Transverse colon (tissue), 4 donors: ENCODE results near the gene PPME1. TPM values are rescaled to one million over a fixed set of nuclear protein-coding genes. Genes with fewer than 3 reads are reported as not detected.

Experiments used
- DNase-seq: peaks from one replicate; pipeline ENCODE4 v3.0.0-alpha.2; 2019
- H3K27ac ChIP-seq, 4 donors: fragments of 200-600 bp; sonication (generic); 2 replicates each; pipeline ENCODE4 v1.5.1; 2016 to 2018; ENCODE audit warnings: inconsistent platforms in 4 of 4
- H3K27me3 ChIP-seq: fragments of 200-600 bp; sonication (generic); 2 replicates; pipeline ENCODE4 v1.5.1; 2017; ENCODE audit warnings: inconsistent platforms
- H3K36me3 ChIP-seq, 4 donors: fragments of 200-600 bp; sonication (generic); 2 replicates each; pipeline ENCODE4 v1.5.1; 2017 to 2019; ENCODE audit warnings: inconsistent platforms in 4 of 4
- H3K4me1 ChIP-seq, 4 donors: fragments of 200-600 bp; sonication (generic); 2 replicates each; pipeline ENCODE4 v1.5.1; 2017 to 2020; ENCODE audit warnings: inconsistent platforms in 4 of 4
- H3K4me3 ChIP-seq, 4 donors: fragments of 200-600 bp; sonication (generic); 1 replicate in 1 of 4; 2 replicates in 3 of 4; pipeline versions ENCODE4 v1.5.1 to v1.6.1; 2017 to 2019; ENCODE audit warnings: inconsistent platforms in 4 of 4
- H3K9me3 ChIP-seq, 2 donors: fragments of 200-600 bp; sonication (generic); 2 replicates each; pipeline ENCODE4 v1.5.1; 2017 to 2019; ENCODE audit warnings: inconsistent platforms in 2 of 2
- CTCF ChIP-seq, 5 experiments: fragments of 200-600 bp in 3 of 5; fragments of 450-650 bp in 2 of 5; sonication (generic) in 3 of 5; IDR thresholded peaks; 1 replicate in 2 of 5; 2 replicates in 3 of 5; pipeline ENCODE4 v1.5.1; 2016 to 2017; ENCODE audit warnings: antibody characterized with exemption in 5 of 5, inconsistent platforms in 3 of 5, mild to moderate bottlenecking in 2 of 5, moderate library complexity in 1 of 5
- EP300 ChIP-seq: sonication (generic); formaldehyde crosslinking; IDR thresholded peaks from one replicate; pipeline ENCODE4 v1.6.1; 2017; ENCODE audit warnings: antibody characterized with exemption, low read depth
- POLR2A ChIP-seq: fragments of 450-650 bp; IDR thresholded peaks from one replicate; pipeline ENCODE4 v1.6.1; 2016; ENCODE audit warnings: antibody characterized with exemption, mild to moderate bottlenecking, moderate library complexity
- POLR2AphosphoS5 ChIP-seq, 3 donors: sonication (generic); formaldehyde crosslinking; IDR thresholded peaks; one replicate each; pipeline ENCODE4 v1.6.1; 2016; ENCODE audit warnings: antibody characterized with exemption in 3 of 3
- WGBS, 2 donors: methylation state at CpG; one replicate each; pipeline ENCODE4 v1.1.5; 2018; ENCODE audit warnings: low coverage in 1 of 2; 5-methylcytosine and 5-hydroxymethylcytosine counted together
- in situ Hi-C, 4 donors: fragments of 200-750 bp; cut with MboI; loops; one replicate each; pipeline versions ENCODE4 v1.15.0 to v1.15.1; 2017; ENCODE audit warnings: low sequenced_read_pairs in 3 of 4, low pct_ligation_motif_present in 1 of 4, low pct_unique_long_range_greater_than_20kb in 1 of 4
- intact Hi-C: fragments of 100-400 bp; cut with DNase I; formaldehyde crosslinking; loops from one replicate; pipeline ENCODE4 v1.15.1; 2023; ENCODE audit warnings: low total_unique reads
- total RNA-seq, 4 donors: library from RNA; depleted of rRNA; stranded (reverse); fragments of >200 nt; gene quantifications; one replicate each; pipeline ENCODE4 v1.1.0, GENCODE V29; 2016

Gene PPME1
- total RNA-seq, 4 donors from 2014 or later: 21.3 to 33.7 (median 22.4) TPM

GRCh38 chr11:74279256-74279655, 108.2 kb downstream of the PPME1 start:
- Histone ChIP-seq H3K27ac (peak overlapping the region in 3 of 4 donors; percentile 50 to 64 (median 56)), H3K4me1 (peaks cover 0 to 13% (median 4%) of the 10 kb centered on the region in 4 donors), H3K9me3 (no peaks in the 10 kb centered on the region), H3K4me3 (no peak overlapping the region), H3K36me3 (no peaks in the 10 kb centered on the region), H3K27me3 (no peaks in the 10 kb centered on the region)
- no peak for DNase-seq
- TF ChIP-seq EP300: no peak
- no peak for TF ChIP-seq POLR2A
- TF ChIP-seq POLR2AphosphoS5 (IDR thresholded peaks at IDR 0.05): no peak
- no peak for TF ChIP-seq CTCF (IDR thresholded peaks at IDR 0.05)
- intact Hi-C loops (no loop called here), in situ Hi-C loops (loop anchor here in 1 of 4 donors (10.0 kb wide), 1 partner anchor 146 kb away; no protein-coding TSS in a partner anchor)
- WGBS, 2 donors: 60 to 70% methylated on average over 3 to 5 of the region's 5 CpGs

GRCh38 chr11:74280494-74280893, 109.4 kb downstream of the PPME1 start:
- no peak for TF ChIP-seq EP300
- no peak for TF ChIP-seq POLR2AphosphoS5 (IDR thresholded peaks at IDR 0.05)
- TF ChIP-seq POLR2A: no peak
- no peak for TF ChIP-seq CTCF (IDR thresholded peaks at IDR 0.05)
- no peak overlapping the region for H3K4me3 ChIP-seq
- no peak for DNase-seq
- no peaks in the 10 kb centered on the region for H3K9me3 ChIP-seq
- peaks cover 0 to 13% (median 4%) of the 10 kb centered on the region in 4 donors for H3K4me1 ChIP-seq
- H3K36me3 ChIP-seq: no peaks in the 10 kb centered on the region
- no peak overlapping the region for H3K27ac ChIP-seq
- intact Hi-C loops: no loop called here
- H3K27me3 ChIP-seq: no peaks in the 10 kb centered on the region
- in situ Hi-C loops: no loop called here

DNA sequence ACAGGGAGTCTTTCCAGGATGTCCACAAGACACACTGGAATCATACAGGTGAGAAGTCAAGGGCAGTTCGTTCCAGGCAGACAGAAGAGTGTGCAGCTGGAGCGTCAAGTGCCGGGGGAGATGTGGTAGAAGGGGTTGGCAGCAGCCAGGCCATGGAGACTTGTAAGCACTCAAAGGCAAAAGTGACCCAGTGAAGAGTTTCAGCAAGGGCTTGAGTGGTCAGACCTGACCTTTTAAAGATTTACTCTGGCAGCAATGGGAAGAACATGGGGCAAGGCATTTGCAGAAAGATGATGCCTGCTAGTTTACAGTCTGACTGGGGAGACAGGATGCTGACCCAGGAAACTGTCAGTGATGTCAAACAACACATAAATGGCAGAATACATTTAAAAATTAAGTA, 111.3 kb downstream of the PPME1 start:
- TF ChIP-seq POLR2A (no peak), POLR2AphosphoS5 (IDR thresholded peaks at IDR 0.05) (no peak), CTCF (IDR thresholded peaks at IDR 0.05) (no peak), EP300 (no peak)
- peaks cover 0 to 13% (median 4%) of the 10 kb centered on the region in 4 donors for H3K4me1 ChIP-seq
- 74% methylated on average over 3 of the region's 3 CpGs; no CpG with 5 or more reads in 1 of the 2 donors for WGBS, 2 donors
- H3K4me3 ChIP-seq: no peak overlapping the region
- no peaks in the 10 kb centered on the region for H3K9me3 ChIP-seq
- no peaks in the 10 kb centered on the region for H3K27me3 ChIP-seq
- no peak for DNase-seq
- H3K36me3 ChIP-seq: no peaks in the 10 kb centered on the region
- intact Hi-C loops (no loop called here), in situ Hi-C loops (no loop called here)
- H3K27ac ChIP-seq: no peak overlapping the region

GRCh38 chr11:74282914-74283371, 111.9 kb downstream of the PPME1 start:
- Histone ChIP-seq H3K36me3 (no peaks in the 10 kb centered on the region), H3K9me3 (no peaks in the 10 kb centered on the region), H3K4me3 (no peak overlapping the region), H3K4me1 (peaks cover 0 to 13% (median 4%) of the 10 kb centered on the region in 4 donors), H3K27ac (no peak overlapping the region), H3K27me3 (no peaks in the 10 kb centered on the region)
- in situ Hi-C loops (no loop called here), intact Hi-C loops (no loop called here)
- TF ChIP-seq EP300 (no peak), CTCF (IDR thresholded peaks at IDR 0.05) (no peak)
- no peak for DNase-seq
- WGBS, 2 donors: 65 to 80% methylated on average over 2 to 5 of the region's 5 CpGs
